Skeletal muscle tissue (tissue), 4 donors: ENCODE data around the gene TMEM255A. TPM values are rescaled to one million over a fixed set of nuclear protein-coding genes. Genes with fewer than 3 reads are reported as not detected.
A peak's percentile ranks its signal among the peaks of the same experiment; 100 is the strongest.

ENCODE experiments used
- H3K27ac ChIP-seq: one replicate; pipeline ENCODE4 v1.7.0; 2013; ENCODE audit warnings: mild to moderate bottlenecking, low read depth, low read length, inconsistent platforms
- H3K27me3 ChIP-seq, 3 donors: one replicate each; pipeline ENCODE4 v1.7.0; 2013; ENCODE audit warnings: low read length in 3 of 3; ENCODE audit not compliant: control insufficient read depth in 3 of 3, insufficient read depth in 3 of 3
- H3K36me3 ChIP-seq, 3 donors: one replicate each; pipeline ENCODE4 v1.7.0; 2013; ENCODE audit warnings: low read length in 3 of 3; ENCODE audit not compliant: control insufficient read depth in 3 of 3, insufficient read depth in 3 of 3
- H3K4me1 ChIP-seq, 3 donors: one replicate each; pipeline ENCODE4 v1.7.0; 2013; ENCODE audit warnings: low read length in 3 of 3, mild to moderate bottlenecking in 3 of 3; ENCODE audit not compliant: control insufficient read depth in 3 of 3, insufficient read depth in 3 of 3
- H3K4me3 ChIP-seq, 3 donors: one replicate each; pipeline ENCODE4 v1.7.0; 2013; ENCODE audit warnings: low read length in 3 of 3
- H3K9ac ChIP-seq, 3 donors: one replicate each; pipeline ENCODE4 v1.7.0; 2013; ENCODE audit warnings: low read length in 3 of 3, mild to moderate bottlenecking in 3 of 3, moderate library complexity in 2 of 3, low read depth in 1 of 3
- H3K9me3 ChIP-seq, 3 donors: one replicate each; pipeline ENCODE4 v1.7.0; 2013; ENCODE audit warnings: low read length in 3 of 3; ENCODE audit not compliant: control insufficient read depth in 3 of 3
- total RNA-seq: library from RNA; depleted of rRNA; stranded (reverse); fragments of >200 nt; gene quantifications from one replicate; pipeline ENCODE4 v1.2.3, GENCODE V29; 2014
- donor health status: Osteomylitis.

Gene TMEM255A
- total RNA-seq, 1 donor from 2014 or later: 3.1 TPM

DNA sequence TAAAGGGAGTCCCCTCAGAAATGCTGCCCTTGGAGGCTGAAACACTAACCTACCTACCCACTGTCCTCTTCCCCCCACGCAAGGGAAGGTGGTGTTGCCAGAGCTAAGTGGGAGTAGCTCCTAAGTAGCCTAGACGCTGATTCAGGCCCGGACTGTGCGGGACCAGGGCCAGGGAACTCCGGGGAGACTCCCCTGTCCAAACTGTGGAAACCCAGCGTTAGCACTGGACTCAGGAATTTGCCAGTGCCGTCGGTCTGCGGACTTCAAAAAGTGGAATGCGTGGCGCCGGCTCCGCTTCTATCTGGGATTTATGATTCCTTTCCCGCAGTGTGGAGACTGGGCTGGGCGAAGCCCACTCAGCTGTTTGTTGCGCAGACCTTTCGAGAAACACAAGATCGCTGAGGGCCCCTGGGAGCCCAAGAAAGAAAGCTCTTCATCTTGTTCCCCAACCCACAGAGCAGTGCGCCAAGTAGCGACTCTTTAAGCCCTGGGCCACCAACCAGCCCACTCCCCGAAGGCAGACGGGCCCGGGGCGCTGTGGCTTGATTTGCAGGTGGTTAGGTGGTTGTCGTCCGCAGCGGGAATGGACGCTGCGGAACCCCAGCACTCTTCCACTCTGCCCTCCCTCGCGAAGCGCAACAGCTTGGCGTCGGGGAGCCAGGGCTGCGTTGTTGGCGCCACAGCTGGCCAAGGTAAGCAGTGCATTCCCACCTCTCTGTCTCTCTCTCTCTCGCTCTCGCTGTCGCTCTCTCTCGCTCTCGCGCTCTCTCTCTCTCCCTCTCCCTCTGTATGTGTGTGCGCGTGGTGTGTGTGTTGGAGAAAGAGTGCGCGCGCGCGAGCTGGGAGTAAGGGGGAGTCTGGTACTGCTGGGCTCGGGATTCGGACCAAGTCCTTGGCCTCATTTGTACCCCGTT lies 2.0 kb downstream of the TMEM255A start:
- Histone ChIP-seq H3K27me3 (peaks cover 4 to 8% (median 6%) of the 10 kb centered on the region in 3 donors), H3K27ac (no peak overlapping the region), H3K9ac (peak overlapping the region in 2 of 3 donors; percentile 2 to 66), H3K4me3 (peak overlapping the region; percentile 48 to 61 (median 60)), H3K4me1 (peaks cover 7 to 17% (median 11%) of the 10 kb centered on the region in 3 donors), H3K36me3 (no peaks in the 10 kb centered on the region), H3K9me3 (no peaks in the 10 kb centered on the region)

DNA sequence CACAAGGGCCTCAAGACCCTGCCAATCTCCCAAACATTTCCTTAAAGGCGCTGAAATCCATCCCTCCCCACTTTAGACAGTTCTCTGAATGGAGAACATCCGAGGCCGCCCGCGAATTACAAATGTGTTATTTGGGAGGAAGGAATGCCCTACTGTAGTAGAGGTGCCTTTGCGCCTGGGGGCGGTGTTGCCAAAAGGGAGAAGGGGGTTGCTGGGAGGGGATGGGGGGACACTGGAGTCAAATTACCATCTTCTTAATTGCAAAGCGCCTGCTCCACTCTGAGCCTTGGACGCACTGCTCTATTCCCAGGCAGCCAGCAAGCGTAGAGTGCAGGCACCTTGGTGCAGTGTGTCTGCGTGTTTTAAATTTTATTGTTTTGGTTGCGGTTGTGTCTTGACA lies 2.7 kb downstream of the TMEM255A start:
- Histone ChIP-seq H3K36me3 (no peaks in the 10 kb centered on the region), H3K27me3 (peaks cover 4 to 8% (median 6%) of the 10 kb centered on the region in 3 donors), H3K4me3 (peak overlapping the region in 2 of 3 donors; percentile 60 to 61), H3K27ac (no peak overlapping the region), H3K4me1 (peaks cover 11 to 17% (median 11%) of the 10 kb centered on the region in 3 donors), H3K9ac (no peak overlapping the region), H3K9me3 (no peaks in the 10 kb centered on the region)

DNA sequence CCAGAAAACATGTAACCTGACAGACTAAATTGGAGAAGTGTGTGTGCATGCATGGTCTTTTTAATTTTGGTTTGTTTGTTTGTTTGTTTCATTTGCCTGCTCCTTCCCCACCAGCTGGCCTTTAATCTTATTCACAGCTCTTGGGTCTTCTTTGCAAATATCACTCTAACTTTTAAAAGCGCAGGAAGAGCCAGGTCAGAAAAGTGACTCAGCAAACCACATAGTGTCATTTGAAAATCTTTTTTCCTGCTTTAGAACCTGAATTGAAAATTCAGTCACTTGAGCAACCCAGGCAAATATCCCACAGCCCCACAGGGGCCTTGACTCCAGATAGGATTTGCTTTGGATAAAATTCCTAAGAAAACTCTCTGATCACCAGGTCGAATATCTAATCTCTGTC lies 4.6 kb downstream of the TMEM255A start:
- Histone ChIP-seq H3K27me3 (peaks cover 4 to 8% (median 6%) of the 10 kb centered on the region in 3 donors), H3K9me3 (no peaks in the 10 kb centered on the region), H3K4me1 (peaks cover 11 to 17% (median 11%) of the 10 kb centered on the region in 3 donors), H3K27ac (no peak overlapping the region), H3K36me3 (no peaks in the 10 kb centered on the region), H3K9ac (no peak overlapping the region), H3K4me3 (no peak overlapping the region)

DNA sequence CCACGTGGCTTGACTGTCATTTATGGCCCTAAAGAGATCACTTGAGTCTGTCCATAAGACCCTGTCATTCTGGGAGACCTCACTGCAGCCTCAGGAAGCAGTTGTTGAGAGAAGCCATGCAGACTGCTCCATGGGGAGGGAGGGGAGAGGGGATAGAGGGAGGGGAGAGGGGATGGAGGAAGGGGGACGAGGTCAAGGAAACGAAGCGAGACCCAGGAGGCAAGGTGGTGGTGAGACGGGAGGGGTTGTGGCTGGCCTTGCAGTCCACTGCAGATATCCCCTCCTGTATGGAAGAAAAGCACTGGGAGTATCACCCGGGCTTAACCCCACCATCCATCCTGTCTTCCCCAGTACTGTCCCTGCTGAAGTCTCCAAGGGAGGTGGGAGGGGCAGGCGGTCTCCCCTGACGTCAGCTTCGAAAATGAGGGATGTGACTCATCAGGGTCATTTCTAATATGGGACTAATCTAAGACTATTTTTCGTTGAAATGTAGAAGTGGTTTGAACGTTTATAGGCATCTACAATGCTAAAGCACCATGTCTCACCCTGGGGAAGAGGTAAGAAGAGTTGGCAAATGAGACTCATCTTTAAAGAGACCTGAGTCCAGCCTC lies 5.6 kb downstream of the TMEM255A start:
- Histone ChIP-seq H3K27me3 (peaks cover 0 to 6% (median 4%) of the 10 kb centered on the region in 3 donors), H3K9me3 (no peaks in the 10 kb centered on the region), H3K9ac (no peak overlapping the region), H3K36me3 (no peaks in the 10 kb centered on the region), H3K4me3 (no peak overlapping the region), H3K27ac (no peak overlapping the region), H3K4me1 (peaks cover 8 to 12% (median 11%) of the 10 kb centered on the region in 3 donors)

DNA sequence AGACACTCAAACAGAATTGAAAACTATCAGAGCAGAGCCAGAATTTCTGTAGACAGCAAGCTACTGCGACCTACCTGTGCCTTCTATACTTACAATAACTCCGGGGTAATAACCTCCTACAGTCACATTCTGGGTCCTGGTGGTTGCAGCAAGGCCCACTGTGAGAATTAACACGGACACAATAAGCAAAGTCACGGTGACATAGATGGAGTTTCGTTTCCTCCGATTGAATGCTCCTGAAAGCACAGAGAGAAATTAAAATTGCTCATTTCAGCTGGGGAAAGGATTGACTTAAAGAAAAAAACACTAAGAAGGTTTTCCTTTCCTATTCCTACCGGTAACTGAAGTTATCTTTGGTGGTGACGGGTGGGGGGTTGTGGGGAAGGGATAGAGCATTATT lies 7.0 kb downstream of the TMEM255A start:
- no peak overlapping the region for H3K9ac ChIP-seq
- peaks cover 2 to 4% (median 2%) of the 10 kb centered on the region in 3 donors for H3K4me1 ChIP-seq
- H3K27ac ChIP-seq: no peak overlapping the region
- H3K27me3 ChIP-seq: peaks cover 0 to 1% (median 0%) of the 10 kb centered on the region in 3 donors
- H3K4me3 ChIP-seq: no peak overlapping the region
- no peaks in the 10 kb centered on the region for H3K9me3 ChIP-seq
- no peaks in the 10 kb centered on the region for H3K36me3 ChIP-seq

DNA sequence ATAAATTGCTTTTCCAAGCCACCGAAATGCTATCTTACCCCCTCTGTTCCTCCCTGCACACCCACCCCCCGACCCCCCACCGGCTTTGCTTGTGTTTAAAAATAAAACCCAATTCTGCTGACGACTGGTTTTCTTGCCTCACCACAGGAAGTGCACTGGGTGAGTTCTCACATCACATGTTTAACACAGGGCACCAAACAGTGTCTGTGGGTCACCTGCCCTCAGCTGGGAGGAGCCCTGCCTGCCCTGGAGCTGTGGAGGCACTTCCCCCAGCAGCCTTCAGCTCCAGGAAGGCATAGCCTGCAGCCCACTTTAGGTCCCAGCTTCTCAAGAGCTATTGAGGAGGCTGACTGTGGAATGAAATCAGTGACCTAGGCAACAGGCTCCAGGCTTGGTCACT lies 8.8 kb downstream of the TMEM255A start:
- Histone ChIP-seq H3K27me3 (no peaks in the 10 kb centered on the region), H3K27ac (no peak overlapping the region), H3K4me1 (peaks cover 0 to 4% (median 0%) of the 10 kb centered on the region in 3 donors), H3K9ac (no peak overlapping the region), H3K36me3 (no peaks in the 10 kb centered on the region), H3K4me3 (no peak overlapping the region), H3K9me3 (no peaks in the 10 kb centered on the region)

DNA sequence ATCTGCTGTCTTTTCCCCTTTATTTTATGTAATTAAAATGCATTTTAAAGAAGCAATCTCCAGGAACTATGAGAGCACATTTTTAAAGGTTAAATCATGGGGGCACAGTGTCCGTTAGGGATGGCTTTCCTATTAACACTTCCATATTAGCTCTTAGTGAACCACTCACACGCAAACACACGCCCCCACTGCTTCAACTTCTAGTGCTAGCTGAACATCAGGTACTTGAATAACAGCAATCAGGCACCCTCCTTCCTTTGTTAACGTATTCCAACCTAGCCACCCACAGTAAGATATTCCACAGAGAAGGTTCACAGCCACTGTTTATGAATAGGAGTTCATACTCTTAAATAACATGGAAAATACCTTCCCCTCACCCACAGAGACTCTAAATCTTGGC lies 9.3 kb downstream of the TMEM255A start:
- Histone ChIP-seq H3K27me3 (no peaks in the 10 kb centered on the region), H3K36me3 (no peaks in the 10 kb centered on the region), H3K4me3 (no peak overlapping the region), H3K27ac (no peak overlapping the region), H3K9ac (no peak overlapping the region), H3K4me1 (peaks cover 0 to 4% (median 0%) of the 10 kb centered on the region in 3 donors), H3K9me3 (no peaks in the 10 kb centered on the region)

DNA sequence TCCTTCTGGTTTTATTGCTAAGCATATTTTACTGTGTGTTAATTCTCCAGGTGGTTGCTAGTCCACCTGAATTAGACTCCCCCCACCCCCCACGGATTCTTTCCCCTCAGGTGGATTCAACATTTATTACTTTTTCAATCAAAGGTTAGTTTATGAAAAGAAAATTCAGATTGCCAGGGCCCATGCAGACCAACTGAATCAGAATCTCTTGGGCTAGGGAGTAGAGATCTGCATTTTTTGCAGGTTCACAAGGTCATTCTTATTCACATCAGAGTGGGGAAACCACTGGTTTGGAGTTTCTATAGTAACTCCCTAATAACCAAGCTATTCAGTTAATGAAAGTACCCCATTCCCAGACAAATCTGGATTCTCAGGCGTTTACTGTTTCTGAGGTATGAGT lies 9.8 kb downstream of the TMEM255A start:
- Histone ChIP-seq H3K9me3 (no peaks in the 10 kb centered on the region), H3K4me1 (peaks cover 0 to 4% (median 0%) of the 10 kb centered on the region in 3 donors), H3K4me3 (no peak overlapping the region), H3K9ac (no peak overlapping the region), H3K27me3 (no peaks in the 10 kb centered on the region), H3K27ac (no peak overlapping the region), H3K36me3 (no peaks in the 10 kb centered on the region)

DNA sequence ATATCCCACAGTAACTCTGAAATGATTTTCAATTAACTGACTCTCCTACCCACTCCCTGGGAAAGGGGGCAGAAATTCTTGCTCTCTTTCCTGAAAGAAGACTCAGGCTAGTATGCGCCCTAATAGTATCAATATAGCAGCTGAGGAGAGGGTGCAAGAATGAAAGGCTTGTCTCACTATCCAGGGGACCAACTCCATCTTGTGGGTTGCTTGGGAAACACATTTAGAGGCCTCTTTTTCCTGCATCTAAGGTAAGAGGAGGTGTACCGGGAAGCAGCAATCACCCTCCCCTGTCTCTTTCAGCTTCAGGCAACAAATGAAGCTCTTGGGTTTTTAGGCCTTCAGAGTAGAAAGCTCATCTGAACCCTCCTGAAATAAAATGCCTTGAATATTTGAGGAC lies 11.3 kb downstream of the TMEM255A start:
- H3K9ac ChIP-seq: no peak overlapping the region
- no peak overlapping the region for H3K4me3 ChIP-seq
- H3K36me3 ChIP-seq: no peaks in the 10 kb centered on the region
- no peaks in the 10 kb centered on the region for H3K27me3 ChIP-seq
- peaks cover 0 to 4% (median 0%) of the 10 kb centered on the region in 3 donors for H3K4me1 ChIP-seq
- no peaks in the 10 kb centered on the region for H3K9me3 ChIP-seq
- no peak overlapping the region for H3K27ac ChIP-seq

DNA sequence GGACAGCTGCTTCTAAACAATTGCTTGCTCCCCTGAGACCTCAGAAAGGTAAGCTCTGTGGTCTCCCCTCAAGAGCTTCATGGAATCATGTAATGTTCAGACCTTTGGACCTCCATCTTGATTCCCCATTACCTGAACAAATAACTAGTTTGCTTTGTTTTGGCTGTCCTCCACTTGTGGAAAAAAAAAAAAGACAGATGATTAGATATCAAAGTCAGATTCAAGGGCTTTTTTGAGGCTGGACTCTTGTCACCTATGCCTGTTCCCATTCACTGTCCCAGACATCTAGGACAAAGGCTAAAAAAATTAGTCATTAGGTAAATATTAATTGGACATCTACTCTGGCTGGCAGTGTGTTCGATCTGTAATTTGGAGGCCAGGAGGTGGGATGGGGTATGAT lies 13.3 kb downstream of the TMEM255A start:
- no peaks in the 10 kb centered on the region for H3K36me3 ChIP-seq
- H3K27me3 ChIP-seq: no peaks in the 10 kb centered on the region
- no peaks in the 10 kb centered on the region for H3K9me3 ChIP-seq
- H3K4me1 ChIP-seq: no peaks in the 10 kb centered on the region
- no peak overlapping the region for H3K4me3 ChIP-seq
- no peak overlapping the region for H3K27ac ChIP-seq
- no peak overlapping the region for H3K9ac ChIP-seq
